ENCODE data around the gene CHCHD6.

DNA sequence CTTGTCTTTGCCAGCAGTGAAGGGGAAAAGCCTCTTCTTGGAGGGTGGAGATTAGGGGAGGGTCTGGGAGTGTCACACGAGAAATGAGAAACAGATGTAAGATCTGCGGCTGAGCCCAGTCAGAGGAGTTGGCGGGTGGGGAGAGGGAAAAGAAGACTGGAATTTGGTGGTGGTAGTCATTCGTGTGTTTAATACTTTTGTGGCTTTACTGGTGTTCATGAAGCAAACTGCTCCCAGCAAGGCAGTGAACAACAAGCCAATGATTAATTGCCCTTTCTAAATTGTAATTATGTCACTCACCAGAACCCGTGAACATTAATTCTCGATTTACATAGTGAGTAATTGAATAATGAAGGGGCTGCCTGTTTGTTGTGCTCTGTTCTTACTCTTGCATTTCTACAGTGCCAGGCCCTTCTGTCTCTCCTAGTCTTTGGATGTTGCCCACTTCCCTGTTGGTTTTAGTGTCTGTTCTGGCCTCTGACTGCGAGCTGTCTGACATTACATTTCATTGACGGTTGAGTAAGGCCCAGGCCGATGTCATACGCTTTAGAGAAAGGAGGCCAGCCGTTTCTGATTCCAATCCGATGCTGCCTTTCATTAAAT lies 78.0 kb downstream of the CHCHD6 start:
- TF ChIP-seq POLR2A (IDR thresholded peaks at IDR 0.05) = no peak
- no peak for TF ChIP-seq EP300 (IDR thresholded peaks at IDR 0.05)
- TF ChIP-seq, protein P1, sequence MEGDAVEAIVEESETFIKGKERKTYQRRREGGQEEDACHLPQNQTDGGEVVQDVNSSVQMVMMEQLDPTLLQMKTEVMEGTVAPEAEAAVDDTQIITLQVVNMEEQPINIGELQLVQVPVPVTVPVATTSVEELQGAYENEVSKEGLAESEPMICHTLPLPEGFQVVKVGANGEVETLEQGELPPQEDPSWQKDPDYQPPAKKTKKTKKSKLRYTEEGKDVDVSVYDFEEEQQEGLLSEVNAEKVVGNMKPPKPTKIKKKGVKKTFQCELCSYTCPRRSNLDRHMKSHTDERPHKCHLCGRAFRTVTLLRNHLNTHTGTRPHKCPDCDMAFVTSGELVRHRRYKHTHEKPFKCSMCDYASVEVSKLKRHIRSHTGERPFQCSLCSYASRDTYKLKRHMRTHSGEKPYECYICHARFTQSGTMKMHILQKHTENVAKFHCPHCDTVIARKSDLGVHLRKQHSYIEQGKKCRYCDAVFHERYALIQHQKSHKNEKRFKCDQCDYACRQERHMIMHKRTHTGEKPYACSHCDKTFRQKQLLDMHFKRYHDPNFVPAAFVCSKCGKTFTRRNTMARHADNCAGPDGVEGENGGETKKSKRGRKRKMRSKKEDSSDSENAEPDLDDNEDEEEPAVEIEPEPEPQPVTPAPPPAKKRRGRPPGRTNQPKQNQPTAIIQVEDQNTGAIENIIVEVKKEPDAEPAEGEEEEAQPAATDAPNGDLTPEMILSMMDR (IDR thresholded peaks at IDR 0.05) = no peak
